ENCODE measurements around the gene DMD.

DNA sequence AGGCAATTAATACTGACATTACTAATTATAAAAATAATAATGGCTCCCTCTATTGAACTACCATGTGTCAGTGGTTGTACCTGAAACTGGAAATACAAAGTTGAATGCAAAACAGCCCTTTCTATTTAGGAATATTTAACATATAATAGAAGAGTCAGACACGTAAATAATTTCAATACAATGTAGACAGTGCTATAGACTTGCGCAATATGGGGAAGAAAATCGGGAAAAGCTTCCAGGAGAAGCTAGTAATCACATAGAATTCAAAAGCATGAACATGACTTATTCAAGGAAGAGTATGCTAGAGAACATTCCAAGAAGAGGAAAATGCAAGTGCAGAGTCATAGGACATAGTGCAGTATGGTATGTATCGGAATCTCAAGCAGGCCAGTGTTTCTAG lies 1730.7 kb downstream of the DMD start:
- TF ChIP-seq, protein P1, sequence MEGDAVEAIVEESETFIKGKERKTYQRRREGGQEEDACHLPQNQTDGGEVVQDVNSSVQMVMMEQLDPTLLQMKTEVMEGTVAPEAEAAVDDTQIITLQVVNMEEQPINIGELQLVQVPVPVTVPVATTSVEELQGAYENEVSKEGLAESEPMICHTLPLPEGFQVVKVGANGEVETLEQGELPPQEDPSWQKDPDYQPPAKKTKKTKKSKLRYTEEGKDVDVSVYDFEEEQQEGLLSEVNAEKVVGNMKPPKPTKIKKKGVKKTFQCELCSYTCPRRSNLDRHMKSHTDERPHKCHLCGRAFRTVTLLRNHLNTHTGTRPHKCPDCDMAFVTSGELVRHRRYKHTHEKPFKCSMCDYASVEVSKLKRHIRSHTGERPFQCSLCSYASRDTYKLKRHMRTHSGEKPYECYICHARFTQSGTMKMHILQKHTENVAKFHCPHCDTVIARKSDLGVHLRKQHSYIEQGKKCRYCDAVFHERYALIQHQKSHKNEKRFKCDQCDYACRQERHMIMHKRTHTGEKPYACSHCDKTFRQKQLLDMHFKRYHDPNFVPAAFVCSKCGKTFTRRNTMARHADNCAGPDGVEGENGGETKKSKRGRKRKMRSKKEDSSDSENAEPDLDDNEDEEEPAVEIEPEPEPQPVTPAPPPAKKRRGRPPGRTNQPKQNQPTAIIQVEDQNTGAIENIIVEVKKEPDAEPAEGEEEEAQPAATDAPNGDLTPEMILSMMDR (IDR thresholded peaks at IDR 0.05; ENCODE audit: low read length): no peak
- TF ChIP-seq EZH2 (optimal IDR thresholded peaks at IDR 0.05; ENCODE audit: low read depth, low read length): no peak
- TF ChIP-seq EZH2phosphoT487 (IDR thresholded peaks at IDR 0.05; ENCODE audit: low read length): no peak

All from MM.1S (cell line).